ENCODE data around the gene ZSWIM6.

The ZSWIM6 gene

GRCh38 chr5:61331407-61332357 lies at the start of gene ZSWIM6:
TSS of gene ZSWIM6 (plus strand) at chr5:61332258. CDS start at chr5:61332273, 15 bp downstream.
- DNase-seq: peak; percentile 98

- no peak for DNase-seq
Observed at GRCh38 chr5:61283471-61283870, 48.6 kb upstream of the ZSWIM6 start.

DNA sequence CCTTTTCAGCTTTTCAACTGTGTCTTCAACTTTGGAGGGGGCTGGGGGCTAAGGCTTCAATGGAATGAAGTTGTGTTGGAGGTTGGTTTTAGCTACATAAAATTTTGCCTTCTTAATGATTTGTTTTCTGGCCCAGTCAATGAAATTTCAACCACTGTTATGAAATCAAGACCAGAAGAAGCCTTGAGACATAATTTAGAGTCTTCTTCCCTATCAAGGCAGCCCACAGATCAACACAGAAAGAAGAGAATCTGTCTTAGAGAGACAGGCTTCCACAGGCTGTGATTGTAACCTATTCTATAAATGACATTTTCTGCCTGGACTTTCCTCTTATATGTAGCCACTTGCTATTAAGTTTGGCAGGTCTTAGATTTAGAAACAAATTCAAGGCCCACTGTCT lies 46.5 kb upstream of the ZSWIM6 start:
- no peak for DNase-seq

DNA sequence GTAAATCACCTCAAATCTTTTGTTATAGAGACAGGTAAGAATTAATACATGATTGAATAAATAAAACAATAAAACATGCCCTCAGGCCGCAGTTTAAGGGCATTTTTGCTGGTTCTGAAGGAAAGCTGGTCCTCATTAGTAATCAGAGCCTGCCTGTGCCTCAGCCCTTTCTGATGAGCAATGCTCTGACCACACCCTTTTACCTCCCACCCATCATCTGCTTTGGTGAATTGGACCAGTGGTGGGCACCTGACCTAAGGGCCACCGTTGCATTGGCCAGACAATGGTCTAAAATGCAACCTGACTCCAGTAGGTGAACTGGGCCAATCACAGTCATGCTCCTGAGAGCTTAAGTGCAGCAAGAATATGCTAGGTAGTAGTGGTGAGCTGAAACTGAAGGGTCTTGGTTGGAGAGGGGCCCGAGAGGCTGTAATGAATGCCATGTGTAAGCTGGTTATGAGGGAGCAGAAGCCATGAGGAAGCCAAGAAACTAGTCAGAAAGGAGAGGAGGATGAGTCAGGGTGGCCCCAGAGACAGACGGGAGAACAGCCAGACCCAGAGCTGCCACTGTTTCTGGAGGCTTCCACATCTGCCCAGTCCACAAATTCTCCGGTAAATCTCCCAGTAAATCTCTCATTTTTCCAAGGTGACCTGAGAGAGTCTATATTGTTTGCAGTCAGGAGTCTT lies 45.5 kb upstream of the ZSWIM6 start:
- DNase-seq: no peak

DNA sequence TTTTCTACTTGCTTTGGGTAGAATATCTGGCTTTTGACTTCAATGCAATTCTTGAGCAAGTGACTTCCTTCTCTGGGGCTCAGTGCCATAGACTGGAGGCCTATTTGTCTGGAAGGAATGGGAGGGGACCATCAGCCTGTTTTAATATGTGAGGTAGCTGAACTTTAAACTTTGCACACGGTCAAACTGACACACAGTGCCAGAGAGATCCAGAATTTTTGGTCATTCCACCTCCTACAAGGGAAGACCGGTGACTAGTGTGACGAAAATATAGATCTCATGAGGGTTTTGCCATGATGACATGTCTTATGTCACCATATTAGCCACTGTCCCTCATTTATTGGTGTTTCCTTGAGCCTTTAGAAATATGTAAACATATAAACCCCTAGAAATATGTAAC lies 44.6 kb upstream of the ZSWIM6 start:
- no peak for DNase-seq

DNA sequence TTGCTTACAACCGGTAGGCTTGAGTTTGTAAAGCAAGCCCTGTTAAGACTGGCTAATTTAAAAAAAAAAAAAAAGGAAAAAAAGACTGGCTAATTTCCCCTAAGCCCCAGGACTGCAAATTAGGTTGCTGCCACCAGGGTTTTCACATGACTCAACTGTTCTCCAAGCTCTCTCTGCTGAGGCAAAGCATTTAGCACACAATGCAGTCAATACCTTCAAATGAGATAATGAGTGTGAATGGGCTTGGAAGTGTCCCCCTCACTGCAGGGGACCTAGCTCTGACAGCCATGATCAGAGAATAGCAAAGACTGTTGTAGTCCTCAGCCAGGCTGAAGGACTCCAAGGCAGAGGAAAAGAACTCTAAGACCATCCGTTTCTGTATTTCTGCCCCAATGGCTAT lies 42.8 kb upstream of the ZSWIM6 start:
- DNase-seq: no peak

DNA sequence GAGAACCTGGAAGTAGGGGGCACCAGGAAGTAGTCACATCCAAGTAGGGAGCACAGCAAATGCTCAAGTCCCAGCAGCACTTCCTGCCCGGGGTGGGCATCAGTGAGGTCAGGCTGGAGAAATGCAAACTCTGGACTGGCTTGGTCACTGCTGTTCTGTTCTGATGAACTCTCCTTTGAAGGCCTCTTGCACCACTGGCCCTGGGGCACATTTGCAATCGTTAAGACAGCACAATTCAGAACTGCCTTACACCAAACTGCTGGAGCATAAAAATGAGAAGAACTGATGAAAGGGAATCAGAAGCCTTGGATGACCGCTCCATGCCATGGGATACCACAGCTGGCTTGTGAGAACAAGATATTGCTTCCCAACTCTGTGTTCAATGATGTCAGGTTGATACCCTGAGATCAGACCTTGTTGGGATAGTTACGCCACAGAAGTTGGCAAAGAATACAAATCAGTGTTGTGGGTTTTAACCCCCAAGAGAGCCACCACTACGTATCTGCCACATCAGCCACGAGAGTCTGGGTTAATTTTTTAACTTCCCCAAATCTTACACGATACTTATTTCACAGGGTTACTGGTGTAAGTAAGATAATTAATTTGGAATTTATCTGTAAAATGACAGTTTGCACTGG lies 42.3 kb upstream of the ZSWIM6 start:
- no peak for DNase-seq

DNA sequence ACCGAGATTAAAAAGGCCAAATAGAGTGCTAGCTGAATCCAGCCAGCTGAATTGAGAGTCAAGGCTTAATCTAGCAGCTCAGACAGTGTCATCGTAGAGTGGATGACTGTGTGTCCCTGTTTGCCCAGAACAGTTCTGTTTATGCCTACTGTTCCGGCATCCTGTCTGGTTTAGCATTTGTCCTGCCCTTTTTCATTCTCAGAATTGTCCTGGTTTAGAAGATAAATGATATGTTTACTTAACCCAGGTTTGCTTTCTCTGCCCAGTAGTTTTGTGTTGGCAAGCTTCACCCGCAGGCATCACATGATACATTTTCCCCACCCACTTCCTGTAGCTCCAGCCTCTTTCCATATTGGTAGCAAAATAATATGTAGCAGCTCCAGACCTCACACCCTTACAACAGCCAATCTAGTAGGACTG lies 41.3 kb upstream of the ZSWIM6 start:
- DNase-seq: no peak

DNA sequence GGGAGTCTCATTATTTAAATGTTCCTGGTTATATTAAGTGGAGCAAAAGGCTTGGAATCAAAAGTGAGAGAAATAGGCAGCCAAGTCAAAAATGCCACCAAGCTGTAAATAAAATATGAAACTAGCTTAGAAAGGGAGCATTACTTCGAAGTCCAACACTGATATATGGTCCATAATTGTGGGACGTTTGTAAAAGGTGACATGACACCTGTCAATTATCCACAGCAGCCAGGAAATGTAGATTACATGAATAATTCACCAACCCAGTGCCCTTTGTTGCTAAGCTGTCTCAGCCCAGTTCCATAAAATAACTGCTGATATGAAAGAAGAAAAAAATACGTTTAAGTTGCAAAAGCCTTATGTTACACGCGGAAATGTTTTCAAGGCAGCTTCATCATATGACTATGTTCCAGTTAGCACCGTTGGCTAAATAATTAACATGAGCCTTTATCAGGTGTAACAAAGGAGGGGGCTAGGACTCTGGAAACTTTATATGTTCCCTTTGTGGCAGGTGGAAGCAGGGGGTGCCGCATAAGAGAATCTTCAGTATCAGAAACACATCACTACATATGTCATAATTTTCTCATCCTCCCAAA lies 39.9 kb upstream of the ZSWIM6 start:
- DNase-seq: no peak

GRCh38 chr5:61293071-61293470 lies 39.0 kb upstream of the ZSWIM6 start:
- DNase-seq: no peak

- no peak for DNase-seq
Observed at GRCh38 chr5:61293873-61294272, 38.2 kb upstream of the ZSWIM6 start.

GRCh38 chr5:61295365-61295764 lies 36.7 kb upstream of the ZSWIM6 start:
- no peak for DNase-seq

GRCh38 chr5:61298066-61298465 lies 34.0 kb upstream of the ZSWIM6 start:
- DNase-seq: no peak

DNA sequence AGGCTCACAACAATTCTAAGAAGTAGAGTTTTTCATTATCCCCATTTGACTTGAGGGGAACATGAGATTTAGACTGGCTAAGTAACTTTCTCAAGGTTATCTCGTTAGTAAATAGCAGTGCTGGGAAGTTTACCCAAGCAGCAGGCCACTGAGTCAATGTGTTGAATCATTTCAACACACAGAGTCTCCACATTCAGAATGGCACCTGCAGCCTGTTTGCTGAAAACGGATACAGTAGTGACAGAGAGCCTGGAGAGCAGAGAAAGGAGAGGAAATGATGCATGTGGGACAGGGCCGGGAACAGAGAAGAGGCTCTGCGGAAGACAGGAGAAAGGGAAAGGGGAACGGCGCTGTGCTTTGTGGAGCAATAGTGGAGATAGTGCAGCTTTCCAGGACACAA lies 33.5 kb upstream of the ZSWIM6 start:
- DNase-seq: no peak

DNA sequence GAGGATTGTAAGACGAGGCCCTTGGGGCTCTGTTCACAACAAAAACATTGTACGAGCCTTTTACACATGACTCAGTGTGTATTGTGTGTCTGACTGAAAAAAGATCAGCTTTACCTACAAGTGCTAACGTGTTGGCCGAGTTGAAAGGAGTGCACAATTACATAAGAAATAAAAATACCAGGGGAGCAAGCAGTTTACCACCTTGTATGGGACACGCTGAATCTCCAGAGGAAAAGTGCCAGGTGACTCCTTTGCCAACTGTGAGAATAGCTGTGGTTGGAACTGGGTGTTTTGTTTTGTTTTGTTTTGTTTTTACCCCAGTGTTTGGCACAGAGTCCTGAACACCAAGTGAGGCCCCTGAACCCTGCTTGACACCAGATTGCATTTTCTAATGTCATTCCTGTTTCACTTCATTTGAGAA lies 32.8 kb upstream of the ZSWIM6 start:
- DNase-seq: no peak

GRCh38 chr5:61301341-61302199 lies 30.5 kb upstream of the ZSWIM6 start:
- peak; percentile 95 to 97 for DNase-seq

GRCh38 chr5:61302200-61302563 lies 29.9 kb upstream of the ZSWIM6 start:
- DNase-seq: no peak

GRCh38 chr5:61303346-61303745 lies 28.7 kb upstream of the ZSWIM6 start:
- DNase-seq: no peak

DNA sequence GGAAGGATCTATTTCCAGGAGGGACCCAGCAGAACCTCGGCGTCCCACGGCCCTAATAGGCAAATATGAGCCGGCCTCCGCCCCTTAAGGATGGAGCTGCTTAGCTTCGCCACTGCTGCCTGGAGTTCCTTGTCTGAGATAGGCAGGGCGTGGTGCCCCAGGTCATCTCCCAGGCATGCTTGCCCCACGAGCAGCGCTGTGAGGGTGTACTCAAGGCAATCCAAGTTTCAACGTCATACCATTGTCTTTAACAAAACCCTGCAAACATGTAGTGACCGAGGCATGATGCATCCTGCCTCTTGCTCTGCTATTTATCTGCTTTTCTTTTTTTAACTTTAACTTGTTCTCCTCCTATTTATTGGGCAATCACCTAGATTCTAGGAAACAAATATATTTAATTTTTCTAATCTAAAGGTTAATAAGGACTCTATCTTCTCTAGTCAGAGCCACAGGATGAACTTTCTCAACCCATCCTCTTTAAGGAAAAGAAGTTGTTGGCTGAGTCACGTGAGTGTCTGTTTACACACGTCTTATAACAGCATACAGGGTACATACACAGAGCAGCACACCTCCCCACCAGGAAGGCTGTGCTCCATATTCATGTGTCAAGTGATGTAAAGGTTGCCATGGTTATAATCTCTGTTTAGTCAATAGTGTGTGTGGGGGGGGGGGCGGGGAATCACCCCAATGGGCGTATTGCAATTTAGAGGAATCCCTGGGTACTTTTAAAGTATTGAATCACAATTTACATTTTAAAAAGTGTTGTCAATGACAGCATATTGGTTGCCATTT lies 27.3 kb upstream of the ZSWIM6 start:
- DNase-seq: peak; percentile 37 to 59

GRCh38 chr5:61306531-61307131 lies 25.4 kb upstream of the ZSWIM6 start:
- DNase-seq: no peak

DNA sequence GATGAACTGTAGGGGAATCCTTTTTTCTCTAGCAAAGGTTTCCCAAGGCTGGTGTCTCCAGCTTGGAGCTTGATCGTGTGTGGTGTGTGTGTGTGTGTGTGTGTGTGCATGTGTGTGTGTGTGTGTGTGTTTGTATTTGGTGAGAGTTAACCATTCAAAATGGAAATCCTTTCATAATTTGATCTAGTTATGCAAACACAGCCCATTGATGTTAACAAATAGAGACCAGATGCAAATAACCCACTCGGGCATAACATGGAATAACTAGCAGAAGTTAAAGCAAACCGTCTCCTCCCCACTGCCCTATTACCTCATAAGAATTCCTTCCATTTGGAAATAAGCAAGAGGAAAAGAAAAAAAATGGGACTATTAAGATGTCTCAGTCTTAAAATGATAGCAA lies 24.9 kb upstream of the ZSWIM6 start:
- no peak for DNase-seq

All from SW 1271 (cell line).